ENCODE data around the gene KLHDC7B.
"Not testable (repeated sequence)": the region's sequence is repeated elsewhere in the genome, so short reads cannot be mapped to it uniquely, and the experiment has no call there.

KLHDC7B gene

DNA sequence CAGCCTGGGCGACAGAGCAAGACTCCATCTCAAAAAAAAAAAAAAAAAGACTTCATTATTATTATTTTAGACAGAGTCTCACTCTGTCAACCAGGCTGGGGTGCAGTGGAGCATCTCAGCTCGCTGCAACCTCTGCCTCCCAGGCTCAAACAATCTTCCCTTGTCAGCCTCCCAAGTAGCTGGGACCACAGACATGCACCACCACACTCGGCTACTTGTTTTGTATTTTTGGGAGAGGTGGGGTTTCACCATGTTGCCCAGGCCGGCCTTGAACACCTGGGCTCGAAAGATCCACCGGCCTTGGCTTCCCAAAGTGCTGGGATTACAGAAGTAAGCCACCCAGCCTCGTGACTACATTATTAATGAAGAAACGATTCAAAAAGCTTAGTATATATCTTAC lies 10.6 kb upstream of the KLHDC7B start:
- TF ChIP-seq, protein P1, sequence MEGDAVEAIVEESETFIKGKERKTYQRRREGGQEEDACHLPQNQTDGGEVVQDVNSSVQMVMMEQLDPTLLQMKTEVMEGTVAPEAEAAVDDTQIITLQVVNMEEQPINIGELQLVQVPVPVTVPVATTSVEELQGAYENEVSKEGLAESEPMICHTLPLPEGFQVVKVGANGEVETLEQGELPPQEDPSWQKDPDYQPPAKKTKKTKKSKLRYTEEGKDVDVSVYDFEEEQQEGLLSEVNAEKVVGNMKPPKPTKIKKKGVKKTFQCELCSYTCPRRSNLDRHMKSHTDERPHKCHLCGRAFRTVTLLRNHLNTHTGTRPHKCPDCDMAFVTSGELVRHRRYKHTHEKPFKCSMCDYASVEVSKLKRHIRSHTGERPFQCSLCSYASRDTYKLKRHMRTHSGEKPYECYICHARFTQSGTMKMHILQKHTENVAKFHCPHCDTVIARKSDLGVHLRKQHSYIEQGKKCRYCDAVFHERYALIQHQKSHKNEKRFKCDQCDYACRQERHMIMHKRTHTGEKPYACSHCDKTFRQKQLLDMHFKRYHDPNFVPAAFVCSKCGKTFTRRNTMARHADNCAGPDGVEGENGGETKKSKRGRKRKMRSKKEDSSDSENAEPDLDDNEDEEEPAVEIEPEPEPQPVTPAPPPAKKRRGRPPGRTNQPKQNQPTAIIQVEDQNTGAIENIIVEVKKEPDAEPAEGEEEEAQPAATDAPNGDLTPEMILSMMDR (conservative IDR thresholded peaks at IDR 0.05; ENCODE audit: control insufficient read depth, insufficient read depth, low read depth, low read length), result no peak
- no peak for DNase-seq (ENCODE audit: low read depth)
- H3K4me3 ChIP-seq (ENCODE audit: control insufficient read depth, low read depth, low read length), result no peak overlapping the region

DNA sequence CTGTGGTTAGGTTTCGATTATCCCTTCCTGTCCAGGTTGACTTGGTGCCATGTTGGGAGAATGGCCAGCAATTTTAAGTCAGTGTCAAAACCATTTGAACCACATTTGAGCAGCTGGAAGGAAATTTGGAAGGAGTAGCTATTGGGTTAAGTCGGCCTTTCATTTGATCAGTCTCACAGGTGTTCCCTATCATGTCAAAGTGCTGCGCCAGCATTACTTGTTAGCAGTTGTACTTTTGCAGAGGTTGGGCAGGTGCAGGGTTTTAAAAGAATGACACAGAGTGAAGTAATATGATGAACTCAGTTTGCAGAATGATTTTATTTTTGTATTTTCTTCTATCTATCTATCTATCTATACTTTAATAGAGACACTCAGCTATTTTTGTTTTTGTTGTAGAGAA lies 9.5 kb upstream of the KLHDC7B start:
- TF ChIP-seq, protein P1 (conservative IDR thresholded peaks at IDR 0.05; ENCODE audit: control insufficient read depth, insufficient read depth, low read depth, low read length), result no peak
- DNase-seq (ENCODE audit: low read depth), result no peak
- H3K4me3 ChIP-seq (ENCODE audit: control insufficient read depth, low read depth, low read length), result no peak overlapping the region

DNA sequence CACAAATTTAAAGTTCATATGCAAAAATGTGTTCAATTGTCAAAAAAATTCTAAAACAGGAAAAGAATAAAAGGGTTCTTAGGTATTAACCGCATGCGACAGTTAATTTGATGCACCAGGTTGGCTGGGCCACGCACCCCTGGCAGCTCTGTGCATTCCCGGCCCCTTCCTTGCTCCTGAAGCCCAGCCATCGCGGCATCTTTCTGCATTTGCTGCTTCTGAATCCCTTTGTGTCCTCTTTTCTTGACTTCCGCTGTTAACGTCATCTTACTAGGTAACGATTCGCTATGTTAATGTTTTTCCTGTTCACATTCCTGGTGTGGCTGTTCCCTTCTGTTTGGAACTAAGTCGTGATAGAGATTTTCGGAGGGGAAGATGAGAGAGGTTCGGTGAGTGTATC lies 7.9 kb upstream of the KLHDC7B start:
- no peak for DNase-seq (ENCODE audit: low read depth)
- TF ChIP-seq, protein P1 (conservative IDR thresholded peaks at IDR 0.05; ENCODE audit: control insufficient read depth, insufficient read depth, low read depth, low read length), result no peak
- H3K4me3 ChIP-seq (ENCODE audit: control insufficient read depth, low read depth, low read length), result no peak overlapping the region

DNA sequence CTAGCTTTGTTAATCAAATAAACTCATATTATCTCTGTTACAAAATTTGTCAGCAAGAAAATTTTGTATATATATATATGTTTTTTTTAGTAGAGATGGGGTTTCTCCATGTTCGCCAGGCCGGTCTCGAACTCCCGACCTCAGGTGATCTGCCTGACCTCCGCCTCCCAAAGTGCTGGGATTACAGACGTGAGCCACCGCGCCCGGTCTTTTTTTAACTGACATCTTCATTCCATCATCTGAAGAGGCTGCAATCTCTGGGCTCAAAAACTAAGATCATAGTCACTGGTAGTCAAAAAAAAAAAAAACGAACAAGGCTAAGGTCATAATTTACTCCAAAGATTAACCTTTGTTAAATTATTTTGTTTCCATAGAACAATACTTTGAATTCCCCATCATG lies 5.3 kb upstream of the KLHDC7B start:
- TF ChIP-seq, protein P1 (conservative IDR thresholded peaks at IDR 0.05; ENCODE audit: control insufficient read depth, insufficient read depth, low read depth, low read length), result no peak
- no peak overlapping the region for H3K4me3 ChIP-seq (ENCODE audit: control insufficient read depth, low read depth, low read length)
- no peak for DNase-seq (ENCODE audit: low read depth)

DNA sequence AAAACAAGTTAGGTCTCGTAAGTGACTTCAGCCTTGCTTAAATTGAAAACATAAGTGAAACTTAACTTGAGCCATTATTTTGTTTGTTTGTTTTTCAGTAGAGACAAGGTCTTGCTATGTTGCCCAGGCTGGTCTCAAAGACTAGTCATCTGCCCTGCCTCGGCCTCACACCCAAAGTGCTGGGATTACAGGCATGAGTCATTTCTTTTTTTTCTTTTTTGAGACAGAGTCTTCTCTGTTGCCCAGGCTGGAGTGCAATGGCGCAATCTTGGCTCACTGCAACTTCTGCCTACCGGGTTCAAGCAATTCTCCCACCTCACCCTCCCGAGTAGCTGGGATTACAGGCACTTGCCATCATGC lies 4.1 kb upstream of the KLHDC7B start:
- not testable (repeated sequence) for H3K4me3 ChIP-seq (ENCODE audit: control insufficient read depth, low read depth, low read length)
- DNase-seq (ENCODE audit: low read depth), result peak; percentile 97

GRCh38 chr22:50542416-50542927 lies 3.2 kb upstream of the KLHDC7B start:
- TF ChIP-seq, protein P1 (conservative IDR thresholded peaks at IDR 0.05; ENCODE audit: control insufficient read depth, insufficient read depth, low read depth, low read length), result peak; percentile 9
- no peak overlapping the region for H3K4me3 ChIP-seq (ENCODE audit: control insufficient read depth, low read depth, low read length)
- DNase-seq (ENCODE audit: low read depth), result peak; percentile 64

- peak overlapping the region; percentile 15 for H3K4me3 ChIP-seq (ENCODE audit: control insufficient read depth, low read depth, low read length)
- TF ChIP-seq, protein P1 (conservative IDR thresholded peaks at IDR 0.05; ENCODE audit: control insufficient read depth, insufficient read depth, low read depth, low read length), result peak; percentile 39
- DNase-seq (ENCODE audit: low read depth), result peak; percentile 63
Observed at GRCh38 chr22:50544078-50544745, 1.5 kb upstream of the KLHDC7B start.
